Cardiac muscle cell (in vitro differentiated cells and primary cell): ENCODE measurements around the gene ADAT3. TPM values are rescaled to one million over a fixed set of nuclear protein-coding genes. Genes with fewer than 3 reads are reported as not detected.
A peak's percentile ranks its signal among the peaks of the same experiment; 100 is the strongest.

Experiments used
- DNase-seq, 2 donors: peaks; one replicate each; pipeline versions ENCODE4 v3.0.0 to v3.0.0-alpha.2; 2010 to 2017; ENCODE audit warnings: low read depth in 1 of 2, low spot score in 1 of 2
- H3K27ac ChIP-seq: fragments of 200-600 bp; sonication (generic); 2 replicates; pipeline ENCODE4 v1.5.1; 2016
- H3K27me3 ChIP-seq: fragments of 200-600 bp; sonication (generic); 2 replicates; pipeline ENCODE4 v1.6.0; 2016; ENCODE audit warnings: control low read depth
- H3K36me3 ChIP-seq: fragments of 200-600 bp; sonication (generic); 2 replicates; pipeline ENCODE4 v1.5.1; 2016; ENCODE audit warnings: control low read depth
- H3K4me1 ChIP-seq: fragments of 200-600 bp; sonication (generic); 2 replicates; pipeline ENCODE4 v1.8.1; 2017; ENCODE audit warnings: low read depth, mild to moderate bottlenecking, mixed run types
- H3K4me3 ChIP-seq: fragments of 200-600 bp; sonication (generic); 2 replicates; pipeline ENCODE4 v1.5.1; 2016; ENCODE audit warnings: mild to moderate bottlenecking
- H3K9me3 ChIP-seq: fragments of 200-600 bp; sonication (generic); 2 replicates; pipeline ENCODE4 v1.5.1; 2017; ENCODE audit warnings: low read depth, mild to moderate bottlenecking, control low read depth
- polyA plus RNA-seq: library from polyadenylated mRNA; unstranded; fragments of >200 nt; fragmentation: Nextera tagmentation; extraction: Ambion mirVana; gene quantifications from 2 replicates; pipeline ENCODE4 v1.2.1, GENCODE V29; 2016
- total RNA-seq: library from RNA; depleted of rRNA; stranded (reverse); fragments of >200 nt; gene quantifications from 2 replicates; pipeline ENCODE4 v1.2.3, GENCODE V29; 2016
- TF ChIP-seq, protein P1 (sequence below): IDR thresholded peaks from 2 replicates; pipeline ENCODE4 v1.5.1; 2012; ENCODE audit warnings: low read depth, mild to moderate bottlenecking, low read length

The ADAT3 gene
- total and polyA plus RNA-seq, 2 experiments from 2014 or later: 11.2 to 14.3 TPM

DNA sequence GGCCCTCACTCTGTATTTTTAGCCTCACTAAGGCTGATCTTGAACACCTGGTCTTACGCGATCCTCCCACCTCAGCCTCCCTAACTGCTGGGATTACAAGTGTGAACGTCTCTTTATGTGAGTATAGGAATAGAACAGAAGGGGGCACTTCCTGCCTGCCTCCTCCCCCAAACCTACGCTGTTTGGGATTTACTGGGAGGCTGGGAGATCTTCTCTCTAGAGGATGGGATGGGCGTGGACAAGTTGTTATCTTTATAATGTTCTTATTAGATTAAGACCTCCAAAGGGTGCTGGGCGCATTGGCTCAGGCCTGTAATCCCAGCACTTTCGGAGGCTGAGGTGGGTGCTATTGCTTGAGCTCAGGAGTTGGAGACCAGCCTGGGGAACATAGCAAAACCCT is 32.9 kb downstream of the ADAT3 start:
- peaks cover 12% of the 10 kb centered on the region for H3K4me1 ChIP-seq
- no peak overlapping the region for H3K27ac ChIP-seq
- H3K36me3 ChIP-seq: no peaks in the 10 kb centered on the region
- no peaks in the 10 kb centered on the region for H3K27me3 ChIP-seq
- no peak for DNase-seq
- H3K4me3 ChIP-seq: no peak overlapping the region
- TF ChIP-seq, protein P1, sequence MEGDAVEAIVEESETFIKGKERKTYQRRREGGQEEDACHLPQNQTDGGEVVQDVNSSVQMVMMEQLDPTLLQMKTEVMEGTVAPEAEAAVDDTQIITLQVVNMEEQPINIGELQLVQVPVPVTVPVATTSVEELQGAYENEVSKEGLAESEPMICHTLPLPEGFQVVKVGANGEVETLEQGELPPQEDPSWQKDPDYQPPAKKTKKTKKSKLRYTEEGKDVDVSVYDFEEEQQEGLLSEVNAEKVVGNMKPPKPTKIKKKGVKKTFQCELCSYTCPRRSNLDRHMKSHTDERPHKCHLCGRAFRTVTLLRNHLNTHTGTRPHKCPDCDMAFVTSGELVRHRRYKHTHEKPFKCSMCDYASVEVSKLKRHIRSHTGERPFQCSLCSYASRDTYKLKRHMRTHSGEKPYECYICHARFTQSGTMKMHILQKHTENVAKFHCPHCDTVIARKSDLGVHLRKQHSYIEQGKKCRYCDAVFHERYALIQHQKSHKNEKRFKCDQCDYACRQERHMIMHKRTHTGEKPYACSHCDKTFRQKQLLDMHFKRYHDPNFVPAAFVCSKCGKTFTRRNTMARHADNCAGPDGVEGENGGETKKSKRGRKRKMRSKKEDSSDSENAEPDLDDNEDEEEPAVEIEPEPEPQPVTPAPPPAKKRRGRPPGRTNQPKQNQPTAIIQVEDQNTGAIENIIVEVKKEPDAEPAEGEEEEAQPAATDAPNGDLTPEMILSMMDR: no peak
- H3K9me3 ChIP-seq: no peaks in the 10 kb centered on the region

DNA sequence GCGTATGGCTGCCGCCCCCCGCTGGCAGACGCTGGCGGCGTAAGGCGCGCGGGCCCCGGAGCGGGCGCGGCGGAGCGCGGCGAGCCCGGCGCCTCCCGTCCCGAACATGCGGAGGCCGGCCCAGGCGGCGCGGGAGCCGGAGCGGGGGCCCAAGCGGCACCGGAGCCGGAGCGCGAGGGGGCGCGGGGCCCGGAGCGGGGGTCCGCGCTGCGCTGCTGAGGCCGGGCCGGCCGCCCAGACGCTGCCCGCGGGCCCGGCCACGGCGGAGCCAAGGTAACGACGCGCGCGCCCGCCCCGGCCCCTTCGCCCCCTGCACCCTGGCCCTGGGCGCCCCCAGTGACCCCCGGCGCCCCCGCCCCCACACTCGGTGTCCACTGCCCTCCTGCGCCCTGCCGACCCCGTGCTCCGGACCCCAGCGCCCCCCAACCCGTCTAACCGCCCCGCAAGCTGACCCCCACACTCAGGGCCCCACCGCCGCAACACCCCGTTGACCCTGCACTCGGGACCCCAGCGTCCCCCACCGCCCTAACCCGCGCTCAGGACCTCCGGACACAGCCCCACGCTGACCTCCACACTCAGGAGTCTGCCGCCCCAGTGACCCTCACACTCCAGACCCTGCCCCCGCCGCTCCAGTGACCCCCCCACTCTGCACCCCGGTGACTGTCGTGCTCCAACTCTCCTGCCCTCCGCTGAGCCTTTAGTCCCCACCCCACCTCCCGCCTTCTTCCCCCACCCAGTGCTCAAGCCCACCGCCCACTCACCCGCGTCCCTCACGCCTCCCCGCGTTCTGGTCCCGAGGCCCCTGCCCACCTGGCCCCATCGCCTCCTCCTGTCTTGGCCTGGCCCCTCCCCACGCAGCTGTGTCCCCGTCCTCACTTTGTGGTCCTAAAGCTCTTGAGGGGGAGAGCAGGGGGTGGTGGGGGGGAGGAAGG is 36.2 kb downstream of the ADAT3 start, which contains the start of gene CSNK1G2:
Gene CSNK1G2 (plus strand): TSS at position 27 of the 932 bp plus-strand sequence. CDS start 28,601 bp downstream, outside the sequence.
- DNase-seq: no peak
- Histone ChIP-seq H3K4me3 (peak within 1 kb of the TSS; percentile 96), H3K27me3 (no peaks in the 10 kb centered on the region), H3K4me1 (peaks cover 14% of the 10 kb centered on the region), H3K27ac (peak within 1 kb of the TSS; percentile 92), H3K36me3 (no peaks in the 10 kb centered on the region), H3K9me3 (no peaks in the 10 kb centered on the region)
- TF ChIP-seq, protein P1: no peak

DNA sequence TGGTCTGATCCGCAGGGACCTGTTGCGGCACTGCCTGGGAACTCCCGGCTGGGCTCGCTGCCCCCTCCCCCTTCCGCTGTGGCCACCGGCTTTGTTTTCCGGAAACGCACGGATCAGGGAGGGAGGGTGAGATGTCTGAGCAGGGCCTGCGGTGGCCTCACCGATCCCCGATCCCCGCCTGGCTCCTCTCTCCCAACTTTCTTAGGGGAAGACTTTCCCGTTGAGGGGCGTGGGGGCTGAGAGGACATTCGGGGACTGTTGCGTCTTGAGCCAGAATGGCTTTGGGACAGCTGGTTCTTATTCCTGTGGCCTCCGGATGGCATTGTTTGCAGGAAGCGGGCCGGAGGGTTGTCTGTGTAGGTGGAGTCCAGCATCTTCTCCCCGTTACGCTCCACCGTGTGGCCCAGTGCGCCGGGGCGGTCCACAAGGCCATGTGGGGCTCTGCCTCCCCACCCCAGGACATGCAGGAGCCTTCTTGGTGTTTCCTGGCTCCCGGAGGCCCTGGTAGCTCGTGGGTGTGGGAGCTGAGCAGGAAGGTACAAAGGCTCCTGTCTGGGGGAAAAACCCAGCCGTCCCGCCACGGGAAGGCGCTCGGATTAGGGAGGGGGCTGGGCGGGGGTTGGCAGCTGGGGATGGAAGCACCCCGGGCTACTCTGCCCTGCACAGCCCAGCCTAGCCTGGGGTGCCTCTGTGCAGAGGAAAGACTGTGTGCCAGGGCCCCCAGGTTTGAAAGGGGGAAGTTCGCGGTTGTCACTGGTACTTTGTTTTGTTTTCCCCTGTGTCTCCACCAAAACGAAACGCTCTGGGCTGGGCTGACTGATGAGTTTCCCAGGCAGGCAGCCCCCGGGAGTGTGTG is 37.1 kb downstream of the ADAT3 start:
- peak overlapping the region; percentile 57 for H3K4me3 ChIP-seq
- TF ChIP-seq, protein P1: no peak
- peaks cover 14% of the 10 kb centered on the region for H3K4me1 ChIP-seq
- H3K36me3 ChIP-seq: no peaks in the 10 kb centered on the region
- H3K9me3 ChIP-seq: no peaks in the 10 kb centered on the region
- peak overlapping the region; percentile 89 for H3K27ac ChIP-seq
- no peaks in the 10 kb centered on the region for H3K27me3 ChIP-seq
- peak; percentile 73 to 88 for DNase-seq

DNA sequence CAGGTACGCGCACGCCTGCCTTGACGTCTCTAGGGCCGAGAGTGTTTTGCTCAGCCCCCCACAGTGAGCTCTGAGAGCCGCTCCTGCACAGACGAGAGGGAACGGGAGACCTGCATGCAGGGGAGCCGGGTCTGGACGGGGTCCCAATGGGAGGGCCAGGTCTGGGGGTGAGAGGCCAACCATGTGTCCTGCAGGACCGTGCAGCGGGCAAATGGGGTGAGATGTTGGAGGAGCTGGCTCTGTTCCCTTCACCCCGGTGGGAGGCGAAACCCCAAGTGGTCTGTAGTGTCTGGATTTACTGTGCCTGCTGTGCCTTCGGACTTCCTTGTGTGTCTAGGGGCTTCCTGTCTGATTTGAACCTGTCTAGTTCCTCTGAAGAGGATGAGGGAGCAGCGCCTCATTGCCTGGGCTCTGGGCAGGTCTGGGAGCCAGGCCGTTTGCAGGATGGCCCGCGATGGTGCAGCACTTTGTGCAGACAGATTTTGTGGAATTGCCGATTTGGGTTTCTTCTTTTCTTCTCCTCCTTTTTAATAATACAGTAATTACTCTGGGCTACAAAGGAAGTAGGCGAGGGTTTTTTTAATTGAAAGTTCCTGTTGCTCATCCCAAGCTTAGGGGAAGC is 37.8 kb downstream of the ADAT3 start:
- Histone ChIP-seq H3K4me1 (peaks cover 14% of the 10 kb centered on the region), H3K27ac (peak overlapping the region; percentile 89), H3K4me3 (peak overlapping the region; percentile 57), H3K27me3 (no peaks in the 10 kb centered on the region), H3K9me3 (no peaks in the 10 kb centered on the region), H3K36me3 (no peaks in the 10 kb centered on the region)
- TF ChIP-seq, protein P1: no peak
- peak in 1 of 2 donors; percentile 18 for DNase-seq

DNA sequence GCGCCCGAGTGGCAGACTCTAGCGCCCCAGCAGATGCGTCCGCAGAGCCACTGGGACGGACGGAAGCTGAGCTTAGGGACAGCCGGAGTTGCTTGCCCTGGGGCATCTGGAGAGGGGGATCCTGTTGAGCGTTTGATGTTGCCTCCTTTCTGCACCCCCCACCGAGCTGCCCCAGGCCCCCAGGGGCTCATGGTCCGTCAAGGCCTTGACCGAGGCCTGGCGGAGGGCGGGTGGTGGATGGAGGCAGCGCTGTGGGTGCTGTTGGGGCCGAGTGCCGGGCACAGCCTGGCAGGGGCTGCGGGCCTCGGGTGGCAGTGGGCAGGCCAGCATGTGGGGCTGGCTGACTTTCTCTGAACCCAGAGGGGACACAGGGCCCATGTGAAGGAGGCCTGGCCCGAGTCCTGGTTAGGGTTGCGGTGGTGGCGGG is 38.5 kb downstream of the ADAT3 start:
- Histone ChIP-seq H3K4me3 (no peak overlapping the region), H3K27me3 (no peaks in the 10 kb centered on the region), H3K27ac (no peak overlapping the region), H3K36me3 (no peaks in the 10 kb centered on the region), H3K9me3 (no peaks in the 10 kb centered on the region), H3K4me1 (peaks cover 14% of the 10 kb centered on the region)
- TF ChIP-seq, protein P1: no peak
- no peak for DNase-seq
